Measurements from ENCODE around the gene MANF.

The MANF gene

GRCh38 chr3:51384726-51385473 lies at the start of gene MANF:
MANF (plus strand) TSS chr3:51385291; CDS start chr3:51385343, 52 bp downstream.
- DNase-seq (ENCODE audit: low spot score), result peak; percentile 99
- peak within 1 kb of the TSS; percentile 91 to 93 for H3K27ac ChIP-seq
- no peak for TF ChIP-seq CTCF (IDR thresholded peaks at IDR 0.05)
- H3K4me3 ChIP-seq, result peak within 1 kb of the TSS; percentile 87

GRCh38 chr3:51336261-51336660 lies 48.8 kb upstream of the MANF start:
- no peak for DNase-seq (ENCODE audit: low spot score)
- Histone ChIP-seq H3K4me3 (no peak overlapping the region), H3K27ac (no peak overlapping the region)
- no peak for TF ChIP-seq CTCF (IDR thresholded peaks at IDR 0.05)

- Histone ChIP-seq H3K4me3 (no peak overlapping the region), H3K27ac (no peak overlapping the region)
- no peak for TF ChIP-seq CTCF (IDR thresholded peaks at IDR 0.05)
- DNase-seq (ENCODE audit: low spot score), result no peak
These were observed 47.4 kb upstream of the MANF start for GRCh38 chr3:51337666-51338065.

GRCh38 chr3:51338632-51339031 lies 46.5 kb upstream of the MANF start:
- DNase-seq (ENCODE audit: low spot score), result no peak
- TF ChIP-seq CTCF (IDR thresholded peaks at IDR 0.05), result no peak
- no peak overlapping the region for H3K4me3 ChIP-seq
- peak overlapping the region in 1 of 2 donors; percentile 24 for H3K27ac ChIP-seq

GRCh38 chr3:51340013-51340829 lies 44.9 kb upstream of the MANF start:
- TF ChIP-seq CTCF (IDR thresholded peaks at IDR 0.05), result no peak
- Histone ChIP-seq H3K27ac (peak overlapping the region; percentile 31 to 81), H3K4me3 (no peak overlapping the region)
- DNase-seq (ENCODE audit: low spot score), result no peak

GRCh38 chr3:51340989-51341636 lies 44.0 kb upstream of the MANF start:
- Histone ChIP-seq H3K27ac (peak overlapping the region; percentile 31 to 81), H3K4me3 (no peak overlapping the region)
- DNase-seq (ENCODE audit: low spot score), result no peak
- TF ChIP-seq CTCF (IDR thresholded peaks at IDR 0.05), result no peak

Measured in coronary artery (tissue), 2 donors.